ENCODE results near the gene ARHGAP27. TPM values are rescaled to one million over a fixed set of nuclear protein-coding genes. Genes with fewer than 3 reads are reported as not detected.
"Not testable (repeated sequence)": the region's sequence is repeated elsewhere in the genome, so short reads cannot be mapped to it uniquely, and the experiment has no call there.

The ARHGAP27 gene
- total RNA-seq, 1 donor from 2014 or later: 15.1 TPM

DNA sequence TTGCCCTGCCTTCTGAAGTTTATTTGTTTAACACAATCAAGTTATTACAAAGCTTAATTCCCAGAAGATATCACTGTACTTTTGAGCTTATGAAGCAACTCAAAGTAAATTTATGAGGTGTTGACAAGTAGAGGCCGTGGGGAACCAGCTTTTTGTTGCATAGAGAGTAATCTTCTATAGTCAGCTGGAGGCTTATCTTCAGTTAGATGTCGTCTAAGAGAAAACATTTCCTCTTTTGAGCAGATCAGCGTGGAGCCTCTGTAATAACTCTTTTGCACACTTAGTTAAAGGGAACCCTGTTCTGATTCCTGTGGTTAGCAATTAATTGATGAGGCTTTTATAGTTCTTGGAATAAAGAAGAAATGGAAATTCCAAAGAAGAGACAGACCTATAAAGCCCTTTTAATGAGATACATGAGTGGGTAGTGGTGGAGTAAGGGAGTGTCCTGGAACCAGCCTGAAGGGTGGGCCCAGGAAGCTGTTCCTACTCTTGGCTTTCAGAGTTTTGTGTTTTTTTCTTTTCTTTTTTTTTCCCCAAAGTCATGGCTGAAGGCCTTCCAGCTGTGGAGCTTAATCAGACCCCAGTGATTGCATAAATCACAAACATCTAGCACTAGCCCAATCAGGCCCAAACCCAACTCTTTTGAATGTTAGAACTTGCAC, 87.0 kb downstream of the ARHGAP27 start:
- no peaks in the 10 kb centered on the region for H3K27me3 ChIP-seq (ENCODE audit: low read depth)
- H3K27ac ChIP-seq (replicated peaks): peak overlapping the region; percentile 75
- H3K36me3 ChIP-seq: no peaks in the 10 kb centered on the region
- DNase-seq: no peak
- H3K4me3 ChIP-seq: no peak overlapping the region
- peaks cover 17% of the 10 kb centered on the region for H3K4me1 ChIP-seq
- intact Hi-C loops (cut with micrococcal nuclease): no loop called here
- TF ChIP-seq, protein P1, sequence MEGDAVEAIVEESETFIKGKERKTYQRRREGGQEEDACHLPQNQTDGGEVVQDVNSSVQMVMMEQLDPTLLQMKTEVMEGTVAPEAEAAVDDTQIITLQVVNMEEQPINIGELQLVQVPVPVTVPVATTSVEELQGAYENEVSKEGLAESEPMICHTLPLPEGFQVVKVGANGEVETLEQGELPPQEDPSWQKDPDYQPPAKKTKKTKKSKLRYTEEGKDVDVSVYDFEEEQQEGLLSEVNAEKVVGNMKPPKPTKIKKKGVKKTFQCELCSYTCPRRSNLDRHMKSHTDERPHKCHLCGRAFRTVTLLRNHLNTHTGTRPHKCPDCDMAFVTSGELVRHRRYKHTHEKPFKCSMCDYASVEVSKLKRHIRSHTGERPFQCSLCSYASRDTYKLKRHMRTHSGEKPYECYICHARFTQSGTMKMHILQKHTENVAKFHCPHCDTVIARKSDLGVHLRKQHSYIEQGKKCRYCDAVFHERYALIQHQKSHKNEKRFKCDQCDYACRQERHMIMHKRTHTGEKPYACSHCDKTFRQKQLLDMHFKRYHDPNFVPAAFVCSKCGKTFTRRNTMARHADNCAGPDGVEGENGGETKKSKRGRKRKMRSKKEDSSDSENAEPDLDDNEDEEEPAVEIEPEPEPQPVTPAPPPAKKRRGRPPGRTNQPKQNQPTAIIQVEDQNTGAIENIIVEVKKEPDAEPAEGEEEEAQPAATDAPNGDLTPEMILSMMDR (IDR thresholded peaks at IDR 0.05; ENCODE audit: borderline replicate concordance): no peak
- H3K9me3 ChIP-seq (replicated peaks): no peaks in the 10 kb centered on the region

DNA sequence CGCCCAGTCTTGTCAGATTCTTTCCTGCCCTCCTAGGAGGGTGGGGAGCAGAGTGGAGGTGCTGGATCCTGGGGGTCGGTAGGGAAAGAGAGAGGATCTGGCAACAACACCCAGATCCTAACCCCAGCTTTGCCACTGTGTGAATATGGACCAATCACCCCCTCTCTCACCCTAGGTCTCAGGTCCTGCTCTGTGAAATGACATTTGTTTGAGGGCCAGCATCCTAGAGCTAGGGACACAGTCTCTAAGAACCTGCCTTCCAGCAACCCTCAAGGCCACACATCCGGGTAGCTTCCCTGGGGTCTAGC, 87.5 kb downstream of the ARHGAP27 start:
- Histone ChIP-seq H3K9me3 (replicated peaks) (no peaks in the 10 kb centered on the region), H3K4me3 (no peak overlapping the region), H3K36me3 (no peaks in the 10 kb centered on the region), H3K27me3 (ENCODE audit: low read depth) (no peaks in the 10 kb centered on the region), H3K27ac (replicated peaks) (peak overlapping the region; percentile 75), H3K4me1 (peaks cover 18% of the 10 kb centered on the region)
- intact Hi-C loops (cut with micrococcal nuclease): no loop called here
- TF ChIP-seq, protein P1 (IDR thresholded peaks at IDR 0.05; ENCODE audit: borderline replicate concordance): no peak
- peak; percentile 35 for DNase-seq

DNA sequence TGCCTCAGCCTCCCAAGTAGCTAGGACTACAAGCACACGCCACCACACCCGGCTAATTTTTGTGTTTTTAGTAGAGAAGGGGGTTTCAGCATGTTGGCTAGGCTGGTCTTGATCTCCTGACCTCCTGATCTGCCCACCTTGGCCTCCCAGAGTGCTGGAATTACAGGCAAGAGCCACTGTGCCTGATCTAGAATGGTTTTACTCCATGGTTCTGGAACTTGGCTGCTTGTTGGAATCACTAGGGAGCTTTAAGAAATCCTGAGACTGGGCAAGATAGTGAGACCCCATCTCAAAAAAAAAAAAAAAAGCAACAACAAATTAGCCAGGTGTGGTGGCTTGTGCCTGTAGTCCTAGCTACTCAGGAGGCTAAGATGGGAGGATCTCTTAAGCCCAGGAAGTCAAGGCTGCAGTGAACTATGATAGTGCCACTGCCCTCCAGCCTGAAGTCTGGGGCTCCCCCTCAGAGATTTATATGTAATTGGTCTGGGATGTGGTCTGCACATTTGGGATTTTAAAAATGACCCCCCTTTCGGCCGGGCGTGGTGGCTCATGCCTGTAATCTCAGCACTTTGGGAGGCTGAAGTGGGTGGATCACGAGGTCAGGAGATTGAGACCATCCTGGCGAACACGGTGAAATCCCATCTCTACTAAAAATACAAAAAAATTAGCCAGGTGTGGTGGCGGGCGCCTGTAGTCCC, 88.6 kb downstream of the ARHGAP27 start:
- H3K9me3 ChIP-seq (replicated peaks); intact Hi-C loops (cut with micrococcal nuclease); H3K27me3 ChIP-seq (ENCODE audit: low read depth); DNase-seq; H3K27ac ChIP-seq (replicated peaks); H3K4me3 ChIP-seq; H3K36me3 ChIP-seq: not testable (repeated sequence)
- peaks cover 22% of the 10 kb centered on the region for H3K4me1 ChIP-seq

Other genes starting within 250 kb of the ARHGAP27 start
- gene FMNL1, start 211.0 kb downstream of the ARHGAP27 start, total RNA-seq: 8.7 TPM
- gene SPATA32, start 170.8 kb downstream of the ARHGAP27 start, total RNA-seq: not detected
- gene MAP3K14, start 115.8 kb downstream of the ARHGAP27 start, total RNA-seq: 14.8 TPM
- 27.3 TPM for gene PLEKHM1, start 57.9 kb upstream of the ARHGAP27 start, total RNA-seq

Measured in left ventricle myocardium inferior (tissue), 1 donor.